ENCODE results near the gene FRMPD1. TPM values are rescaled to one million over a fixed set of nuclear protein-coding genes. Genes with fewer than 3 reads are reported as not detected.
A peak's percentile ranks its signal among the peaks of the same experiment; 100 is the strongest.

FRMPD1 gene
- total RNA-seq, 1 experiment from 2014 or later, result not detected

DNA sequence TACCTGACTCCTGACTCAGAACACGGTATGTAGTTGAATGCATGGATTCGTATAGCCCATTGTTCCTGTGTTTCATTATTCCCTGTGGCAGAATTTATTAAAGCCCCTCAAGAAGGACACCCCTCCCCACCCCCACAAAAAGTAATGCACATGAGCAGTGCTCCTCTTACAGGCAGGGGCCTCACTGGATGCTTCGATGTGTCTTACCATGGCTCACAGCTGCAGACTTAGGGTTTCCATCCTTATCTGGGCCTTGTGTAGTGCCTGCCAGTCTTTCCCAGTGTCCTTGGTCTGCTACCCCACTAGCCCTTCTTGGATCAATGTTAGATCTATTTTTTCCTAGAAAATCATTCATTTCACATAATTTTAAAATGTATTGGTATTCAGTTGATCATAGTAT, 119.2 kb downstream of the FRMPD1 start:
- no peak for DNase-seq (ENCODE audit: extremely low read depth, low read depth)

DNA sequence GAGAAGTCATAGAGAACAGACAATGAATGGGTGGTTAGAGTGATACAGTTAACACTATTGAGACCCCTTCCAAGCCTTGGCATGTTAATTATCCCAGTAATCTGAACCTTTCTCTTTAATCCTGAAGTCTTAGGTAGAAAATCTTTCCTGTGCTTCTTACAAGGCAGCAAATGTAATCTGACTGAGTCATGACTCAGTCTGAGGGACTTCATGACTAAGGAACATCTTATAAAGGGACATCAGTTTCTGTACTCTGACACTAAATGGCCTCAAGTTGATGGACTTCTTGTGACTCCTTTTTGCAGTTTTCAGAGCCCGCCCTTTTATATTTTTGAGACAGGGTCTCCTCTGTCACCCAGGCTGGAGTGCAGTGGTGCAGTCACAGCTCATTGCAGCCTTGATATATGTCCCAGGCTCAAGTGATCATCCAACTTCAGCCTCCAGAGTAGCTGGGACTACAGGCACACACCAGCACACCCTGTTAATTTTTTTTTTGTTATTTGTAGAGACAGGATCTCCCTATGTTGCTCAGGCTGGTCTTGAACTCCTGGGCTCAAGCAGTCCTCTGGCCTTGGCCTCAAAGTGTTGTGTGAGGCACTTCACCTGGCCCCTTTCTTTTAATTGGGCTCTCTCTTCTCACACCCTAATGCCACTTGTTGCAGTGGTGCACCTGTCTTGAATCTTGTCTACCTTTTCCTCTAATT, 124.6 kb downstream of the FRMPD1 start:
- DNase-seq (ENCODE audit: extremely low read depth, low read depth), result no peak

DNA sequence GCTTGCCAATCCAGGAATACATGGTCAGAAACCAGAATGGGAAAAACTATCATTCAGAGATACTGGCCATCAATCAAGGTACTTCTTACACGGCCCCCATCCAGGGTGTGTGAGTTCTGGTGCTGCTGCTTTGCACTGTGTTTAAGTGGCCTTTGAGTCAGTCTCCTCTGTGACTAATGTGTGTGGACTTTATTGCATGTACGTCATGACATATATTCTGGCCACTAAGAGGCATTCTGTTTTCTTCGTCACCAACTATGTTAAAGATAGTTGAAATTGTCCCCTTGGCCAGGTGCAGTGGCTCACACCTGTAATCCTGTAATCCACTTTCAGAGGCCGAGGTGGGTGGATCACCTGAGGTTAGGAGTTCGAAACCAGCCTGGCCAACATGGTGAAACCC, 125.6 kb downstream of the FRMPD1 start:
- DNase-seq (ENCODE audit: extremely low read depth, low read depth), result no peak

DNA sequence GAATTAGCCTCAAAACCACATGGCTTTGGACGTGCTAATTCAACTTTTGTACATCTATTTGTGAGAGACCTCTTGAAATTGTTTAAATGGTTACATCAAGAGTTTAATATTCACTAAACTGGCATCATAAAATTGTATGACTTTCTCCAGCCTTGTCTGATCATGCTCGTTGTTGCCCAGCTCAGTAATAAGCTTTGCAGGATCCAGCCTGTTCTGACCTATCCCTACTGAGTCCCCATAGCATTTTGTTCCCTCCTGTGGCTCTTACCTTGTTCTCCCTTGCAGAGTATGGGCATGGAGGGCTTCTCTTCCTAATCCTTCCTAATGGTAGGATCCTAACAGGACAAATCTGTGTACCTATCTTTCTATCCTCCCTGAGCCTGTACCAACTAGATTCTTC, 127.8 kb downstream of the FRMPD1 start:
- DNase-seq (ENCODE audit: extremely low read depth, low read depth), result no peak

DNA sequence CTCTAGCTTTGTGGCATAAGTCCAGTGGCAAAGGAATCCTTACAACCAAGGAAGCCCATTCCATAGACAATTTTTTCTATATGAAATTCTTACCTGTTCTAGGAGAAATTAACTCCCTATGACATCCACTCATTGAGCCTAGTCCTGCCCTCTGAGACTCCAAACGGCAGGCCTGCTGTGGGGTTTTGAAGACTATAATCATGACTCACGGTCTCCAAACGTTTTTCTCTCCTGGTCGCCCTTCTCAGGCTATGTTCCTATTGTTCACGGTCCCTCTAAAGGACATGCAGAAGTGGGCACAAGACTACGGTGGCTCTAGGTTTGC, 133.5 kb downstream of the FRMPD1 start:
- no peak for DNase-seq (ENCODE audit: extremely low read depth, low read depth)

DNA sequence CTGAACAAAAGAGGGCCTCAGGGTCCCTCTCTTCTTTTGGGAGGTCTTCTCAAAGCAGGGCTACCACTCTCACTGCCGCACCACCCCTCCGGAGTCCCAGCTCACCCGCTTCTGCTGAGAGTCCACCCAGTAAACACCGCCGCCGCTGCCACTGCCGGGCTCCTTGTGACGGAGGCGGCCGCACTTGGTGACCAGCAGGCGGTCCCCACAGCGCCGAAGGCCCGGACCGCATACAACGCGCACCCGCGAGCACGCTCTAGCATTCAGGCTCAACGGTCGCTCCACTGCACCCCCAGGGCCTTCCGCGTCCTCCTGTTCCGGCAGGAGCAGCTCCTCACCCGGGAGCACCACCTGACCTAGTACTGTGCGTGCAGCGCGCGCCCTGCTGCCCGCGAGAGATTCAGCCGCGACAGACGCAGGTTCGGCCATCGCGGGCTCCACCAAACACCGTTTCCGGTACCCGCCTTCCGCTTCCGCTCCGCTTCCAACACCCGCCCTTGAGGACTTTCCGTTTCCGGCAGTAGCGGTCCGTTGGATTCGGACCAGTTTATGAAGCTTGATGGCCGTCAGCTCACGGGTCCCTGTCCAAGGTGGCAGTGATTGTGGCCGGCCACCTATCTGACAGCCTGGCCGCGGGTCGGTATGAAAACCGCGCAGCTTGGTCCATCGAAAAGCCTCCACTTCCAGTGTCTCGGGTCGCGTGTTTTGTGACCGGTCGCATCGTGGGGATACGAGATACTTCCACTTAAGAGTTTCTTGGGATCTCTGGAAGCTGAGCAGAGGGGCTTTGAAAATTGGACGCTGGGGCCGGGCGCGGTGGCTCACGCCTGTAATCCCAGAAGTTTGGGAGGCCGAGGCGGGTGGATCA, 134.1 kb downstream of the FRMPD1 start, which contains the start of gene EXOSC3:
EXOSC3 (minus strand) TSS at position 449 of the 868 bp plus-strand sequence; CDS start at position 429, 20 bp downstream.
- DNase-seq (ENCODE audit: extremely low read depth, low read depth), result peak; percentile 83

DNA sequence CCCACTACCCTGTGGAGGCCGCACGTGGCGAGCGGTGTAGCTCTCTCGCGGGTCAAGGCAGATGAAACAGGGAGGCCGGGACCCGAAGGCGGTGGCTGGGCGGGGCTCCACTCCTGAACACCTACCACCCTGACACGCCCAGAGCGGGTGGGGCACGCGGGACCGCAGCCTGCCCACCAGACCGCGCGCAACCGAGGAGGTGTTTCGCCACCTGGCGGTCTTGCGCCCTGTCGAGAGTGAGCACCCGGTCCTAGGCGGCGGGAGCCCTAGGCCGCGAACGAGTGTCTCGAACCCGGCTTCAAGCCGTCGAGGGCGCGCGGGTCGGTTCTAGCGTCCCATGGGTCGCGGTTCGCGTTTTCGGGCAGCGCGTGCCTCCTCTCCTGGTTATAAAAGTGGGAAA, 136.3 kb downstream of the FRMPD1 start:
- DNase-seq (ENCODE audit: extremely low read depth, low read depth), result no peak

DNA sequence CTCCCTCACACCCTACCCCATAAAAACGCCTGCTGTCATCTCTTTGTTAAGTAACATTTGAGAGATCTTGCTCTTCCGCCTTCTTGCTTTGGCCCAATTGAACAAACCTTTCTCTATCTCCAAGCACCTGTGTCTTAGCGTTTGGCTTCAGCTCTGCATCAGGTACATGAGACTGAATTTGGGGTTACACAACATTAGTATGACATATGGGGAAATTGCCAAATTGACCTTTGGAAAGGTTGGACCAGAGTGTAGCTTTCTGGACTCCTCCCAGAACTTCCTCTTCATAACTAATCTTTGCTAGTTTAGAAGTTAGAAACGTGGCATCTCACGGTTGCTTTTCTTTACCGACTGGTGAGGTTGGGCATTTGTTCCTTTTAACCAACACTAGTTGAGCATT, 137.6 kb downstream of the FRMPD1 start:
- DNase-seq (ENCODE audit: extremely low read depth, low read depth), result no peak

DNA sequence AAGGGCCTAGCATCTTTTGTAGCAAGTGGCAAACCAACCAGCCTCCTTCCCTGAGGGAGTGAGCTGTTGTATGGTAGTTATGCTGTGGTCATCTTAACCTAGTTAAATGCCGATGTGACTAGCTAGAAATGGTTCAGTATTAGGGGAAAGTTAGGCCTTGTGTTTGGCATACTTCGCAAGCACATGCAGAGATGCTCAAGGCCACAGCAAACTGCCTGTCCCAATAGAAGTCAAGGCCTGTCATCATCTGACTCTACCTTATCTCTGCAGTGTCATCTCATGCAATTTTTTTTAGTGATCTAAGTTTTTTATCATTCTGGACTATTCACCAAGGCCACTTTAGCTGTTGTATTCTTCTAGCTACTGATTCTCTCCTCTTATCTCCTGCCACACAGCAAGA, 139.3 kb downstream of the FRMPD1 start:
- no peak for DNase-seq (ENCODE audit: extremely low read depth, low read depth)

DNA sequence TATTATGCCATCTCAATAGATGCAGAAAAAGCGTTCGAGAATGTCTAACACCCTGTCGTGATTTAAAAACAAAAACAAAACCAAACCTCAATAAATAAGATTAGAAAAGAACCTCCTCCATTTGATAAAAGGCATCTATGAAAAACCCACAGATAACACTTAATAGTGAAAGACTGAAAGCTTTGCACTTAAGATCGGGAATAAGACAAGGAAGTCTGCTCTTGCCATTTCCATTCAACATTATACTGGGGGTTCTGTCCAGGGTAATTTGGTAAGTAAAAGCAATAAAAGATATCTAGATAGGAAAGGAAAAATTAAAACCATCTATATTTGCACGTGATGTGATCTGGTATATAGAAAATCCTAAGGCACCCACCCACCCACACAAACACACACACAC, 141.4 kb downstream of the FRMPD1 start:
- no peak for DNase-seq (ENCODE audit: extremely low read depth, low read depth)

DNA sequence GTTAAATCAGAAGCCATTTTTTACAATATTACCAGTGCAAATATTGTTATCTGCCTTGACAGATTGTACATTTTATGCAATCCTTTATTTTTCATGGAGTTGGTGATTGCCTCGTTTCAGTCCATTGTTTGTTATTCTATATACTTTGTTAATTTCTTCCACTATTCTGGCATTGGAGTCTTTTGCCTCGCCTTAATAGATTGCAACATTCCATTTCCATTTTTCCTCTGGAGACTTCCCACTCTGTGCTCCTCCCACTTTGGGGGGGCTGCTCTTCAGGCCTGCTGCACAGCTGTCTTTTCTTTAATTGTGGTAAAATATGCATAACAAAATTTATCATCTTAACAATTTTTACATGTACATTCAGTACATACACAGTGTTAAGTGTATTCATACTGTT, 145.5 kb downstream of the FRMPD1 start:
- no peak for DNase-seq (ENCODE audit: extremely low read depth, low read depth)

Other genes with a start within 250 kb of the FRMPD1 start
- gene GRHPR, start 228.3 kb upstream of the FRMPD1 start, total RNA-seq (2014; rRNA removed; shearing (Covaris generic)), result 92.0 and 94.9 TPM in 2 replicates
- gene ZBTB5, start 185.5 kb upstream of the FRMPD1 start, total RNA-seq (2014; rRNA removed; shearing (Covaris generic)), result 8.0 and 8.7 TPM in 2 replicates
- 37.1 and 38.7 TPM in 2 replicates for gene POLR1E, start 165.0 kb upstream of the FRMPD1 start, total RNA-seq (2014; rRNA removed; shearing (Covaris generic))
- 2.0 and 2.7 TPM in 2 replicates for gene FBXO10, start 74.6 kb upstream of the FRMPD1 start, total RNA-seq (2014; rRNA removed; shearing (Covaris generic))
- 216 and 225 TPM in 2 replicates for gene TOMM5, start 58.4 kb upstream of the FRMPD1 start, total RNA-seq (2014; rRNA removed; shearing (Covaris generic))
- gene TRMT10B, start 102.9 kb downstream of the FRMPD1 start, total RNA-seq (2014; rRNA removed; shearing (Covaris generic)), result 3.9 and 4.5 TPM in 2 replicates
- gene EXOSC3, start 134.1 kb downstream of the FRMPD1 start, total RNA-seq (2014; rRNA removed; shearing (Covaris generic)), result 55.5 and 55.6 TPM in 2 replicates
- gene DCAF10, start 149.8 kb downstream of the FRMPD1 start, total RNA-seq (2014; rRNA removed; shearing (Covaris generic)), result 21.4 and 21.8 TPM in 2 replicates

Measured in NCI-H460 (cell line).